Ishikawa (cell line): ENCODE data around the gene D2HGDH.

Experiments used
- CEBPB ChIP-seq: IDR thresholded peaks from 2 replicates; pipeline ENCODE4 v1.6.1; 2012
- CREB1 ChIP-seq: IDR thresholded peaks from 2 replicates; pipeline ENCODE4 v1.6.1; 2012; ENCODE audit warnings: low read depth
- EGR1 ChIP-seq: IDR thresholded peaks from 2 replicates; pipeline ENCODE4 v1.6.1; 2012
- EP300 ChIP-seq: IDR thresholded peaks from 2 replicates; pipeline ENCODE4 v1.6.1; 2012; ENCODE audit warnings: borderline replicate concordance
- FOXM1 ChIP-seq: IDR thresholded peaks from 2 replicates; pipeline ENCODE4 v1.6.1; 2012; ENCODE audit warnings: low read depth, borderline replicate concordance
- NFIC ChIP-seq: IDR thresholded peaks from 2 replicates; pipeline ENCODE4 v1.6.1; 2012
- RAD21 ChIP-seq: IDR thresholded peaks from 2 replicates; pipeline ENCODE4 v1.6.1; 2012; ENCODE audit warnings: low read depth
- TAF1 ChIP-seq: IDR thresholded peaks from 2 replicates; pipeline ENCODE4 v1.6.1; 2012; ENCODE audit warnings: low read depth, mild to moderate bottlenecking
- TCF12 ChIP-seq: IDR thresholded peaks from 2 replicates; pipeline ENCODE4 v1.6.1; 2012; ENCODE audit warnings: low read depth
- TEAD4 ChIP-seq: IDR thresholded peaks from 2 replicates; pipeline ENCODE4 v1.6.1; 2012
- YY1 ChIP-seq: IDR thresholded peaks from 2 replicates; pipeline ENCODE4 v1.6.1; 2012; ENCODE audit warnings: low read depth
- ZBTB7A ChIP-seq: IDR thresholded peaks from 2 replicates; pipeline ENCODE4 v1.6.1; 2012; ENCODE audit warnings: low read depth
- TF ChIP-seq, protein P1 (sequence below): IDR thresholded peaks from 2 replicates; pipeline ENCODE4 v1.6.1; 2012
- TF ChIP-seq, protein P2 (sequence below): IDR thresholded peaks from 2 replicates; pipeline ENCODE4 v1.6.1; 2012; ENCODE audit warnings: low read depth, mild to moderate bottlenecking
- TF ChIP-seq, protein P3 (sequence below): IDR thresholded peaks from 2 replicates; pipeline ENCODE4 v1.6.1; 2012

D2HGDH gene

DNA sequence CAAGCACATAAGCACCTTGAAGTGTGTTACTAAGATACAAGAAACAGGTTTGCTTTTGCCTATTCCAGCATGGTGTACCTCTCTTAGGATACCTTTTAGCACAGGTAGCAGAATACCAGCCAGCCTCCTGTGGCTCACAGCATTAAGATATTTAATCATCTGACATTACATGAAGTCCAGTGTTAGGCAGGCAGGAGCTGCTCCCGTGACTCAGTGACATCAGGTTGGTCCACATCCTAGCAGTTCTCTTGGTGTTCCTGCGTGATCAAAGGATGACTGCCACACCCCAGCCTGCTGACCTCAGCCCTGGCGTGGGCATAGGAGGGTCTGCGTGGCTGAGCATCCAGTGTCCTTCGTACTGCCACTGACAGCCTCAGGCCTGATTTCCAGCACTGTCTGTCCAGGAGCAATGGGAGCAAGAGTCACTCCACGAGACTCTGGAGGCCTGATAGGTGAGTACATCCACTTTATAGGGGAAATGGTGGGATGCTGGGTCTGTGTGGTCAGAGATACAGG is 44.2 kb upstream of the D2HGDH start:
- TF ChIP-seq ZBTB7A: no peak
- TF ChIP-seq, protein P1, sequence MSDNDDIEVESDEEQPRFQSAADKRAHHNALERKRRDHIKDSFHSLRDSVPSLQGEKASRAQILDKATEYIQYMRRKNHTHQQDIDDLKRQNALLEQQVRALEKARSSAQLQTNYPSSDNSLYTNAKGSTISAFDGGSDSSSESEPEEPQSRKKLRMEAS: no peak
- TF ChIP-seq EGR1: no peak
- TF ChIP-seq RAD21: no peak
- no peak for TF ChIP-seq TEAD4
- TF ChIP-seq CEBPB: no peak
- TF ChIP-seq, protein P2, sequence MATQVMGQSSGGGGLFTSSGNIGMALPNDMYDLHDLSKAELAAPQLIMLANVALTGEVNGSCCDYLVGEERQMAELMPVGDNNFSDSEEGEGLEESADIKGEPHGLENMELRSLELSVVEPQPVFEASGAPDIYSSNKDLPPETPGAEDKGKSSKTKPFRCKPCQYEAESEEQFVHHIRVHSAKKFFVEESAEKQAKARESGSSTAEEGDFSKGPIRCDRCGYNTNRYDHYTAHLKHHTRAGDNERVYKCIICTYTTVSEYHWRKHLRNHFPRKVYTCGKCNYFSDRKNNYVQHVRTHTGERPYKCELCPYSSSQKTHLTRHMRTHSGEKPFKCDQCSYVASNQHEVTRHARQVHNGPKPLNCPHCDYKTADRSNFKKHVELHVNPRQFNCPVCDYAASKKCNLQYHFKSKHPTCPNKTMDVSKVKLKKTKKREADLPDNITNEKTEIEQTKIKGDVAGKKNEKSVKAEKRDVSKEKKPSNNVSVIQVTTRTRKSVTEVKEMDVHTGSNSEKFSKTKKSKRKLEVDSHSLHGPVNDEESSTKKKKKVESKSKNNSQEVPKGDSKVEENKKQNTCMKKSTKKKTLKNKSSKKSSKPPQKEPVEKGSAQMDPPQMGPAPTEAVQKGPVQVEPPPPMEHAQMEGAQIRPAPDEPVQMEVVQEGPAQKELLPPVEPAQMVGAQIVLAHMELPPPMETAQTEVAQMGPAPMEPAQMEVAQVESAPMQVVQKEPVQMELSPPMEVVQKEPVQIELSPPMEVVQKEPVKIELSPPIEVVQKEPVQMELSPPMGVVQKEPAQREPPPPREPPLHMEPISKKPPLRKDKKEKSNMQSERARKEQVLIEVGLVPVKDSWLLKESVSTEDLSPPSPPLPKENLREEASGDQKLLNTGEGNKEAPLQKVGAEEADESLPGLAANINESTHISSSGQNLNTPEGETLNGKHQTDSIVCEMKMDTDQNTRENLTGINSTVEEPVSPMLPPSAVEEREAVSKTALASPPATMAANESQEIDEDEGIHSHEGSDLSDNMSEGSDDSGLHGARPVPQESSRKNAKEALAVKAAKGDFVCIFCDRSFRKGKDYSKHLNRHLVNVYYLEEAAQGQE: no peak
- no peak for TF ChIP-seq NFIC
- TF ChIP-seq EP300: no peak
- no peak for TF ChIP-seq TAF1
- TF ChIP-seq, protein P3, sequence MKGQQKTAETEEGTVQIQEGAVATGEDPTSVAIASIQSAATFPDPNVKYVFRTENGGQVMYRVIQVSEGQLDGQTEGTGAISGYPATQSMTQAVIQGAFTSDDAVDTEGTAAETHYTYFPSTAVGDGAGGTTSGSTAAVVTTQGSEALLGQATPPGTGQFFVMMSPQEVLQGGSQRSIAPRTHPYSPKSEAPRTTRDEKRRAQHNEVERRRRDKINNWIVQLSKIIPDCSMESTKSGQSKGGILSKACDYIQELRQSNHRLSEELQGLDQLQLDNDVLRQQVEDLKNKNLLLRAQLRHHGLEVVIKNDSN: no peak
- no peak for TF ChIP-seq FOXM1
- no peak for TF ChIP-seq CREB1
- TF ChIP-seq TCF12: no peak
- TF ChIP-seq YY1: no peak

DNA sequence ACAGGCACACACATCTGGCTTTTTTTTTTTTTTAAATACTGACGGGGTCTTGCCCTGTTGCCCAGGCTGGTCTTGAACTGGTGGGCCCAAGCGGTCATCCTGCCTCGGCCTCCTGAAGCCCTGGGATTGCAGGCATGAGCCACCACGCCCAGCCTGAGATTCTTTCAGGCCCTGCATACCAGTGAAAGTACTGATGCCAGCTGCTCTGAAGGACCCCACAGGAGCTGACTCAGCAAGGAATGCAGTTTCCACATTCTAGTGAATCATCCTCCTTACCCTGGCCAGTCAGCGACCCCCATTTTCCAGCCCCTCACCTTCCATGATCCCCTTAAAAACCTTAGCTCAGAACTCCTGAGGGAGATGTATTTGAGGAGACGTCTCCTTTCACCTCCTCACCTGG is 42.0 kb upstream of the D2HGDH start:
- TF ChIP-seq FOXM1 (no peak), TCF12 (no peak), EGR1 (no peak)

DNA sequence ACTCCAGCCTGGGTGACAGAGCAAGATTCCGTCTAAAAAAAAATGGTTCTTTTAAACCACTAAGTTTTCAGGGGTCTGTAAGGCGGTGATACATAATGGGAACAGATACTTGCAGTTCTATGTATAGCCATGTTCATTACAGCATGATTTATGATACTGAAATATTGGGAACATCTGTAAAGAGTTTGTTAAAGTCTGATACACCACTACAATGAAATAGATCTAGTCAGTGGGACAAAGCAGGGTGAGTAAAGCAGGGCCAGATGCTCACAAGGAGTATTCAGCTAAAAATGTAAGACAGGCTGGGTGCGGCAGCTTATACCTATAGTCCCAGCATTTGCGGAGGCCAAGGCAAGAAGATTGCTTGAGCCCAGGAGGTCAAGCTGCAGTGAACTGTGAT is 38.8 kb upstream of the D2HGDH start:
- TF ChIP-seq EGR1: no peak
- TF ChIP-seq, protein P2: no peak
- no peak for TF ChIP-seq NFIC
- no peak for TF ChIP-seq TCF12
- TF ChIP-seq ZBTB7A: no peak
- TF ChIP-seq FOXM1: no peak
- TF ChIP-seq EP300: no peak
- no peak for TF ChIP-seq TEAD4
- TF ChIP-seq CEBPB: no peak
- no peak for TF ChIP-seq CREB1
- TF ChIP-seq, protein P1: no peak

DNA sequence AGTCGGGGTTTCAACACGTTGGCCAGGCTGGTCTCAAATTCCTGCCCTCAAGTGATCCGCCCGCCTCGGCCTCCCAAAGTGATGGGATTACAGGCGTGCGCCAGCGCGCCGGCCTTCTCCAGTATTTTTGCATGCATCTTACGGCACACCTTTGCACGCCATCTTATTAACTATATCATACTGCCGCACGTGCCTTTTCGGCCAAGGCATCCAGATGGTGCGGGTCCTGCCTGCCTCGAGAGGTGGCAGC is 33.4 kb upstream of the D2HGDH start:
- TF ChIP-seq EGR1 (no peak), RAD21 (no peak), TEAD4 (peak; percentile 42), YY1 (peak; percentile 74)
- TF ChIP-seq, protein P1: peak; percentile 98
- TF ChIP-seq, protein P3: peak; percentile 68

DNA sequence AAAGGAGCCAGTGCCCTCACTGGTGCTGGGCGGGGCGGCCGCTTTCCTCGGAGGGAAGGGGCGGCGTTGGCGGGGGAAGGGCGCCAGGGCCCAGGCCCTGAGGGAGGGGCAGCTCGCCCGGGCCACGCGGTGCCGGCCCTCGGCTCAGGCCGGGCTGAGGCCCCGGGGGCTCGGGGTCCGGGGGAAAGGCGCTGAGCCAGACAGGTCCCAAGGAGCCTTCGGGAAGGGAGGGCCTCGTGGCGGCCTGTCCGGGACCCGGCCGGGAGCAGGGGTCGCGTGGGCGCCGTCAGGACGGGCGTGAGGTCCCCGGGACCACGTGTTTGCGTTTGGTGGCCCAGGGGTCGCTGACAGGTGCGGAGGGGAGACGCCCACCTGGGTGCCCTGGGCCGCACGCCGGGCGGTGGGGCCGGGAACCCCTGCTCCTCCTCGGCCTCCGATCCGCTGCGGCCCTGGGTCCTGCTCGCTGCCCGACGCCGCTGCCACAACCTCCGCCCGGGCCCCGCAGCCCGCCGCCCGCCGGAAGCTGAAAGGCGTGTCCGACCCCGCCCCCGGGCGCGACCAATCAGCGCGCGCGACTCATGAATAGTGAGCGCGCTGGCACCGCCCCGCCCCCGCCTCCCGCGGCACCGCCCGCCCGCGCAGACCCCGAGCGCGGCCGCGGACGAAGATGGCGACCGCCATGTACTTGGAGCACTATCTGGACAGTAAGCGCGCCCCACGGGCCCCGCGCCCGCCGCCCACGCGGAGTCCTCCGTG is 32.9 kb upstream of the D2HGDH start, which contains the start of gene ING5:
TSS of gene ING5 (plus strand) at position 641 of the 756 bp plus-strand sequence. CDS start at position 668, 27 bp downstream.
- TF ChIP-seq EP300 (no peak), EGR1 (peak; percentile 6; the same call in 1 of the 2 replicates), CREB1 (no peak), TCF12 (peak; percentile 23; the same call in 1 of the 2 replicates), TAF1 (peak; percentile 75; the same call in 1 of the 2 replicates), ZBTB7A (no peak; the same call in 1 of the 2 replicates), RAD21 (peak; percentile 25; the same call in 1 of the 2 replicates), FOXM1 (no peak), CEBPB (no peak), TEAD4 (no peak), YY1 (peak; percentile 84), NFIC (0 out of 2 replicates have a peak, but pooled peaks have one; percentile 15)
- TF ChIP-seq, protein P2: no peak; the same call in 1 of the 2 replicates
- TF ChIP-seq, protein P3: peak; percentile 36; the same call in 1 of the 2 replicates
- TF ChIP-seq, protein P1: peak; percentile 93
